Uterus (tissue), 4 donors: ENCODE data around the gene TXNL4A. TPM values are rescaled to one million over a fixed set of nuclear protein-coding genes. Genes with fewer than 3 reads are reported as not detected.

Experiments
- DNase-seq, 2 donors: peaks; one replicate each; pipeline ENCODE4 v3.0.0-alpha.2; 2019 to 2020
- H3K27ac ChIP-seq, 2 donors: fragments of 200-600 bp; sonication (generic); 1 replicate in 1 of 2; 2 replicates in 1 of 2; pipeline ENCODE4 v1.5.1; 2016 to 2018
- H3K27me3 ChIP-seq, 2 donors: fragments of 200-600 bp; sonication (generic); one replicate each; pipeline ENCODE4 v1.5.1; 2018 to 2019; ENCODE audit warnings: control low read depth in 1 of 2
- H3K36me3 ChIP-seq, 2 donors: fragments of 200-600 bp; sonication (generic); one replicate each; pipeline ENCODE4 v1.5.1; 2019; ENCODE audit warnings: control low read depth in 1 of 2
- H3K4me1 ChIP-seq, 2 donors: fragments of 200-600 bp; sonication (generic); one replicate each; pipeline ENCODE4 v1.5.1; 2018 to 2019; ENCODE audit warnings: control low read depth in 1 of 2
- H3K4me3 ChIP-seq, 2 donors: fragments of 200-600 bp; sonication (generic); 1 replicate in 1 of 2; 2 replicates in 1 of 2; pipeline ENCODE4 v1.5.1; 2018 to 2019; ENCODE audit warnings: mild to moderate bottlenecking in 1 of 2
- H3K9me3 ChIP-seq, 2 donors: fragments of 200-600 bp; sonication (generic); one replicate each; pipeline ENCODE4 v1.5.1; 2019; ENCODE audit warnings: control low read depth in 1 of 2
- POLR2A ChIP-seq, 2 donors: fragments of 450-650 bp; IDR thresholded peaks; one replicate each; pipeline ENCODE4 v1.6.1; 2016; ENCODE audit warnings: antibody characterized with exemption in 2 of 2, mild to moderate bottlenecking in 1 of 2, moderate library complexity in 1 of 2
- intact Hi-C: fragments of 100-400 bp; cut with DNase I; formaldehyde crosslinking; loops from one replicate; pipeline ENCODE4 v1.15.1; 2023; ENCODE audit warnings: low total_unique reads
- total RNA-seq, 4 donors: library from RNA; depleted of rRNA in 3 of 4; stranded (reverse); fragments of >200 nt in 3 of 4; gene quantifications; one replicate each; pipeline versions ENCODE4 v1.1.0 to v1.2.4, GENCODE V29; 2014 to 2023
- TF ChIP-seq, protein P1 (sequence below), 4 experiments: fragments of 200-600 bp in 2 of 4; fragments of 450-650 bp in 2 of 4; sonication (generic) in 2 of 4; IDR thresholded peaks; one replicate each; pipeline ENCODE4 v1.5.1; 2016 to 2019; ENCODE audit warnings: antibody characterized with exemption in 4 of 4, mild to moderate bottlenecking in 2 of 4, moderate library complexity in 1 of 4
- donor health status: DM: yes; HTN: yes; CAD: no.

The TXNL4A gene
- total RNA-seq, 4 donors from 2014 or later = 7.4 to 80.7 (median 34.4) TPM

DNA sequence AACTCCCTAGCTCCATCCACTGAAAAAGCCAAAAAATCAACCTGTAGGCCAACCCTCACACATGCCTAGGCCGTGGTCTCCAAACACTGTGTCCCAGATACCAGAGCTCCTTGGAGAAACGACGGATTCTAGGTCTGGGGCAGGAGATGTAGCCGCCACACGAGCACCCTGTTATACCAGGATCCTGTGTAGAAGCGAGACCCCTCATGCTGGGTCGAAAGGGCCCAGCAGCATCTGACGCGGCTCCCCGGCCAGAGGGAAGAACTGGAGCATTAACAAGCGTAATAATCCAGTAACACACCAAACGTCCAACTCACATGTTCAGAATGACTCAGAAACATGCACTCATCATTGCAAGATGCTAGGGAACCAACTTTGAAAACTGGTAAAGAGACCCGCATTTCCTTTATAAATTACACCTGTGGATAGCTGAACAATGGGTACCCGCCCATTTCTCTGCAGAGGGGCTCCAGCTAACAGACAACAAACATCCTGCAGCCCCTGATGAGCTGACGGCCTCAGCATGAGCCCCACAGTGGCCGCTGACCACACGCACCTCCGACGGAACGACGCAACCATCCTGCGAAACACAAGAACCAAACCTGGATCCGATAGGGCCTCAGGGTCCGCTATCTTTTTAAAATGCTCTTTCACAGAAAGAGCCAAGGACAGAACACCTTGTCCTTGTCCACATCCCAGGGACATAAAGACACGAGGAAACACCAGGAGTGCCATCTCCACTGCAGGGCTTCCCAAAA, 51.1 kb downstream of the TXNL4A start:
- no peak for TF ChIP-seq POLR2A (IDR thresholded peaks at IDR 0.05)
- TF ChIP-seq, protein P1, sequence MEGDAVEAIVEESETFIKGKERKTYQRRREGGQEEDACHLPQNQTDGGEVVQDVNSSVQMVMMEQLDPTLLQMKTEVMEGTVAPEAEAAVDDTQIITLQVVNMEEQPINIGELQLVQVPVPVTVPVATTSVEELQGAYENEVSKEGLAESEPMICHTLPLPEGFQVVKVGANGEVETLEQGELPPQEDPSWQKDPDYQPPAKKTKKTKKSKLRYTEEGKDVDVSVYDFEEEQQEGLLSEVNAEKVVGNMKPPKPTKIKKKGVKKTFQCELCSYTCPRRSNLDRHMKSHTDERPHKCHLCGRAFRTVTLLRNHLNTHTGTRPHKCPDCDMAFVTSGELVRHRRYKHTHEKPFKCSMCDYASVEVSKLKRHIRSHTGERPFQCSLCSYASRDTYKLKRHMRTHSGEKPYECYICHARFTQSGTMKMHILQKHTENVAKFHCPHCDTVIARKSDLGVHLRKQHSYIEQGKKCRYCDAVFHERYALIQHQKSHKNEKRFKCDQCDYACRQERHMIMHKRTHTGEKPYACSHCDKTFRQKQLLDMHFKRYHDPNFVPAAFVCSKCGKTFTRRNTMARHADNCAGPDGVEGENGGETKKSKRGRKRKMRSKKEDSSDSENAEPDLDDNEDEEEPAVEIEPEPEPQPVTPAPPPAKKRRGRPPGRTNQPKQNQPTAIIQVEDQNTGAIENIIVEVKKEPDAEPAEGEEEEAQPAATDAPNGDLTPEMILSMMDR (IDR thresholded peaks at IDR 0.05) = no peak
- H3K9me3 ChIP-seq = peaks cover 0 to 14% of the 10 kb centered on the region in 2 donors
- no peak overlapping the region for H3K27ac ChIP-seq
- no peaks in the 10 kb centered on the region for H3K36me3 ChIP-seq
- DNase-seq = peak; percentile 2
- intact Hi-C loops = no loop called here
- H3K4me1 ChIP-seq = no peaks in the 10 kb centered on the region
- H3K27me3 ChIP-seq = no peaks in the 10 kb centered on the region
- no peak overlapping the region for H3K4me3 ChIP-seq

DNA sequence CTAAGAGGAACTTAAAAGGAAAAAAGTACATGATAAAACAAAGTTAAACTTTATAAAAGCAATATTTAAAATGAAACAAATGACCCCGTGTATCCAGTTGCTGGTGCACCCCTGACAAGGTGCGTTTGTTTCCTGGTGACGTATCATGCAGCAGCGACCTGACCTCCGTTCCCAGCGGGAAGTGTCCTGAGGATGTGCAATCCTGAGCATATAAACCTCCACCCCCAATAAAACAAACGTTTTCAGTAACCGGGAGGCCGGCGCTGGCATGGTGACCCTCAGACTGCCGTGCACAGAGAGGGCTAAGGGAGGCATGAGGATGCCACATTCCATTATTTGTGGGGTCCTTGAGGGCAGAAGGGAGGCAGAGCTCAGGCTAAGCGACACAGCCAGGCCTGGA, 51.7 kb downstream of the TXNL4A start:
- peak in 1 of 2 donors; percentile 5 for DNase-seq
- Histone ChIP-seq H3K4me1 (no peaks in the 10 kb centered on the region), H3K4me3 (no peak overlapping the region), H3K36me3 (no peaks in the 10 kb centered on the region), H3K27ac (no peak overlapping the region), H3K27me3 (no peaks in the 10 kb centered on the region), H3K9me3 (peaks cover 0 to 19% of the 10 kb centered on the region in 2 donors)
- TF ChIP-seq POLR2A (IDR thresholded peaks at IDR 0.05) = no peak
- TF ChIP-seq, protein P1 (IDR thresholded peaks at IDR 0.05) = no peak
- intact Hi-C loops = no loop called here

DNA sequence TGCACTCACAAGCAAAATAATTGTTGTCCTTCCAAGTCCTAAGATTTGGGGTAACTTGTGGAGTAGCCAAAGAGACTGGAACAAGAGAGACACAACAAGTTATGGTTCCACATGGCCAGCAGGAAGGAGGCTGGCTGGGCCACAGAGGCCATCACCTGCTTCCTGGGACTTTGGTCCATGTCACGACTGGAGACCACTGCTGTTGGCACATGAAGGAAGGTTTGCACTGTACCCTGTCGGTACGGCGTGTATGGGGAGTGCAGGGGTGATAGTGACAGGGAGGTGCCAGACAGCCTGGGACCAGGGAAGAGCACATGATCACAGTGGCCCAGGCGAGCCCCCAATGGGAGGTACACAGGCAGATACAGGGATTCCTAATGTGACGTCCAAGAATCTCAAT, 52.4 kb downstream of the TXNL4A start:
- Histone ChIP-seq H3K9me3 (peaks cover 0 to 22% of the 10 kb centered on the region in 2 donors), H3K27me3 (no peaks in the 10 kb centered on the region), H3K4me1 (no peaks in the 10 kb centered on the region), H3K27ac (no peak overlapping the region), H3K36me3 (no peaks in the 10 kb centered on the region), H3K4me3 (no peak overlapping the region)
- DNase-seq = peak in 1 of 2 donors; percentile 5
- TF ChIP-seq, protein P1 (IDR thresholded peaks at IDR 0.05) = no peak
- no peak for TF ChIP-seq POLR2A (IDR thresholded peaks at IDR 0.05)
- intact Hi-C loops = no loop called here

DNA sequence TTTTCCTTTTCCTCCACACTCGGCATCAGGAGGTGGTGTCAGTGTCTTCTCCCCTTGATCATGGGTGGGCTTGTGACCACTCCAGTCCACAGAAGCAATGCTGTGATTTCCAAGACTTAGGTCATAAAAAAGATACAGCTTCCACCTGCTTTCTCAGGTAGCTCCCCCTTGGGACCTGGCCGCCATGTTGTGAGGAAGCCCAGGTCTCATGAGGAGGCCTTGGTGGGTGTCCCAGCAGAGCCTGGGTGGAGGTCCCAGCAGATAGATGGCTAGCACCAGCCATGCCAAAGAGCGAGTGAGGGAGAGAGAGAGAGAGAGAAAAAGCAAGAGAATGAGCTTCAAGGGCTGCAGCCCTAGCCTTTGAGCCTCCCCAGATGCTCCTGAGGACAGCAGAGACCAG, 52.9 kb downstream of the TXNL4A start:
- H3K9me3 ChIP-seq = peaks cover 0 to 26% of the 10 kb centered on the region in 2 donors
- intact Hi-C loops = no loop called here
- H3K4me3 ChIP-seq = no peak overlapping the region
- H3K27me3 ChIP-seq = no peaks in the 10 kb centered on the region
- H3K36me3 ChIP-seq = no peaks in the 10 kb centered on the region
- H3K4me1 ChIP-seq = no peaks in the 10 kb centered on the region
- no peak overlapping the region for H3K27ac ChIP-seq
- peak in 1 of 2 donors; percentile 3 for DNase-seq
- TF ChIP-seq POLR2A (IDR thresholded peaks at IDR 0.05) = no peak
- TF ChIP-seq, protein P1 (IDR thresholded peaks at IDR 0.05) = no peak

DNA sequence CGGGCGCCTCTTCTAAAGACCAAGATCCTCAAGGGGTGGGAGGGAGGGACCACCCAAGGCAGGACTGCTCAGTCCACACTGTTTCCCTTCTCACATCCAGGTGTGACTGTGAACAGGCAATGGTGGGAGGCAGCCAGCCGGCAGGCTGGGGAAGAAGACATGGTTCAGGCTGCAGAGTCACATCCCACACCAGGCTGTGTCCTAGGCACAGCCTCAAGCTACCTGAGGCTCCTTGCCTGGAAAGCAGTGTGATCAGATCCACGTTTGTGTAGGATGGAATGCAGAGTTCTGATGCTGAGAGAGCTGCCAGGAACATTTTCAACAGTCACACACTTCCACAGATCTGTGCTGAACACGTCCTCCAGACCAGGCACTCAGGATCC, 53.3 kb downstream of the TXNL4A start:
- H3K27ac ChIP-seq = no peak overlapping the region
- H3K4me3 ChIP-seq = no peak overlapping the region
- no peaks in the 10 kb centered on the region for H3K4me1 ChIP-seq
- TF ChIP-seq, protein P1 (IDR thresholded peaks at IDR 0.05) = no peak
- no peak for TF ChIP-seq POLR2A (IDR thresholded peaks at IDR 0.05)
- no peaks in the 10 kb centered on the region for H3K27me3 ChIP-seq
- intact Hi-C loops = no loop called here
- H3K9me3 ChIP-seq = peaks cover 0 to 31% of the 10 kb centered on the region in 2 donors
- H3K36me3 ChIP-seq = no peaks in the 10 kb centered on the region
- DNase-seq = peak in 1 of 2 donors; percentile 3
